ENCODE measurements around the gene ALDH3A1.

- no peak for TF ChIP-seq POLR2A (IDR thresholded peaks at IDR 0.05)
- TF ChIP-seq, protein P1, sequence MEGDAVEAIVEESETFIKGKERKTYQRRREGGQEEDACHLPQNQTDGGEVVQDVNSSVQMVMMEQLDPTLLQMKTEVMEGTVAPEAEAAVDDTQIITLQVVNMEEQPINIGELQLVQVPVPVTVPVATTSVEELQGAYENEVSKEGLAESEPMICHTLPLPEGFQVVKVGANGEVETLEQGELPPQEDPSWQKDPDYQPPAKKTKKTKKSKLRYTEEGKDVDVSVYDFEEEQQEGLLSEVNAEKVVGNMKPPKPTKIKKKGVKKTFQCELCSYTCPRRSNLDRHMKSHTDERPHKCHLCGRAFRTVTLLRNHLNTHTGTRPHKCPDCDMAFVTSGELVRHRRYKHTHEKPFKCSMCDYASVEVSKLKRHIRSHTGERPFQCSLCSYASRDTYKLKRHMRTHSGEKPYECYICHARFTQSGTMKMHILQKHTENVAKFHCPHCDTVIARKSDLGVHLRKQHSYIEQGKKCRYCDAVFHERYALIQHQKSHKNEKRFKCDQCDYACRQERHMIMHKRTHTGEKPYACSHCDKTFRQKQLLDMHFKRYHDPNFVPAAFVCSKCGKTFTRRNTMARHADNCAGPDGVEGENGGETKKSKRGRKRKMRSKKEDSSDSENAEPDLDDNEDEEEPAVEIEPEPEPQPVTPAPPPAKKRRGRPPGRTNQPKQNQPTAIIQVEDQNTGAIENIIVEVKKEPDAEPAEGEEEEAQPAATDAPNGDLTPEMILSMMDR (IDR thresholded peaks at IDR 0.05): no peak
Measured at GRCh38 chr17:19742495-19742894, 5.6 kb downstream of the ALDH3A1 start.
